ENCODE results near the gene LONRF2. TPM values are rescaled to one million over a fixed set of nuclear protein-coding genes. Genes with fewer than 3 reads are reported as not detected.

Gene LONRF2
- total and polyA plus RNA-seq, 2 of the 13 experiments (the other 11 are each of a cell fraction or from before 2014, with no cell fraction given) = not detected

DNA sequence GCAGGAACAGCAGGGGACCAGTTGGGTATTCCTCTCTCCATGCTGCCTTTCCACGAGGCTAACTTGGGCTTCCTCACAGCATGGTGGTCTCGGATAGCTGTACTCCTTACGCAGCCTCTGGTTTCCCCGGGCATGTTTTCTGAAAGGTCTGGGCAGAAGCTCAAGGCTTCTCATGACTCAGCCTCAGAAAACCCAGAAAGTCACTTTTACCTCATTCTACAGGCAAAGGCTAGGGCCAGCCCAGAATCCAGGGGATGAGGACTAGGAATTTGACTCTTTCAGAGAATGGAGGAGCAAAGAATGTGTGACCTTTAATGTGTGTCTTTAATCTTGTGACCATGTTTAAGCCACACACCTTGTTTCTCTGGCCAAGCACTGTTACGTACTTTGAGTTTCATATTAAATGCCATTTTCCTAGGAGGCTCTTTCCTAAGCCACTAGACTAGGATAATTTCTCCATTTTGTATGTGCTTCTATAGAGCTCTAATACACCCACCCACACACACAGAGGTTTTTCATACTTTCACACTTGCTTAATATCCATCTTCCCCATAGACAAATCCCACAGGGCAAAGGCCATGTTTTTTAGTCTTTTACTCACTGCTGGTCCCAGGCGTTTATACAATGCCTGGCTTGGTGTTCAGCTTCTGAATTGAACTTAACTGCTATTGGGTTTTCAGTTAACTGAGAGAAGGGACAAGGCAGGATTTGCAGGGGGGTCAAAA is 77.3 kb downstream of the LONRF2 start:
- H3K9ac ChIP-seq (ENCODE audit: insufficient read depth, low read depth, low read length) = no peak overlapping the region
- FAIRE-seq = no peak
- in situ Hi-C loops (cut with HindIII; ENCODE audit: extremely low pct_ligation_motif_present, low pct_unique_long_range_greater_than_20kb) = loop anchor here (5.0 to 10.0 kb wide), 3 partner anchors 430 to 688 kb away; no protein-coding TSS in a partner anchor
- H2AFZ ChIP-seq (ENCODE audit: low read length) = no peak overlapping the region
- CTCF ChIA-PET (ENCODE audit: low intra/inter-chr PET ratio, low total read pairs) = no interaction called here
- no peak for TF ChIP-seq IRX3 (CRISPR knock-in tag; IDR thresholded peaks at IDR 0.05; ENCODE audit: borderline replicate concordance, low read depth)
- no peak for TF ChIP-seq ZNF558 (CRISPR knock-in tag; IDR thresholded peaks at IDR 0.05; ENCODE audit: borderline replicate concordance)
- TF ChIP-seq, protein P1, sequence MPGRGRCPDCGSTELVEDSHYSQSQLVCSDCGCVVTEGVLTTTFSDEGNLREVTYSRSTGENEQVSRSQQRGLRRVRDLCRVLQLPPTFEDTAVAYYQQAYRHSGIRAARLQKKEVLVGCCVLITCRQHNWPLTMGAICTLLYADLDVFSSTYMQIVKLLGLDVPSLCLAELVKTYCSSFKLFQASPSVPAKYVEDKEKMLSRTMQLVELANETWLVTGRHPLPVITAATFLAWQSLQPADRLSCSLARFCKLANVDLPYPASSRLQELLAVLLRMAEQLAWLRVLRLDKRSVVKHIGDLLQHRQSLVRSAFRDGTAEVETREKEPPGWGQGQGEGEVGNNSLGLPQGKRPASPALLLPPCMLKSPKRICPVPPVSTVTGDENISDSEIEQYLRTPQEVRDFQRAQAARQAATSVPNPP (CRISPR knock-in tag; IDR thresholded peaks at IDR 0.05) = no peak
- TF ChIP-seq, protein P2, sequence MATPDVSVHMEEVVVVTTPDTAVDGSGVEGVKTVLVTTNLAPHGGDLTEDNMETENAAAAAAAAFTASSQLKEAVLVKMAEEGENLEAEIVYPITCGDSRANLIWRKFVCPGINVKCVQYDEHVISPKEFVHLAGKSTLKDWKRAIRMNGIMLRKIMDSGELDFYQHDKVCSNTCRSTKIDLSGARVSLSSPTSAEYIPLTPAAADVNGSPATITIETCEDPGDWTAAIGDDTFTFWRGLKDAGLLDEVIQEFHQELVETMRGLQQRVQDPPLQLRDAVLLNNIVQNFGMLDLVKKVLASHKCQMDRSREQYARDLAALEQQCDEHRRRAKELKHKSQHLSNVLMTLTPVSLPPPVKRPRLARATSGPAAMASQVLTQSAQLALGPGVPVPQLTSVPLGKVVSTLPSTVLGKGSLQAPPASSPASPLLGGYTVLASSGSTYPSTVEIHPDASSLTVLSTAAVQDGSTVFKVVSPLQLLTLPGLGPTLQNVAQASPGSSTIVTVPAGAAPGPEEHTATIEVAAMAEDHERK (CRISPR knock-in tag; IDR thresholded peaks at IDR 0.05; ENCODE audit: low read depth) = no peak
- TF ChIP-seq, protein P3, sequence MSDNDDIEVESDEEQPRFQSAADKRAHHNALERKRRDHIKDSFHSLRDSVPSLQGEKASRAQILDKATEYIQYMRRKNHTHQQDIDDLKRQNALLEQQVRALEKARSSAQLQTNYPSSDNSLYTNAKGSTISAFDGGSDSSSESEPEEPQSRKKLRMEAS (IDR thresholded peaks at IDR 0.05) = no peak
- no peak for ATAC-seq
- no peak overlapping the region for H3K4me2 ChIP-seq (ENCODE audit: low read depth, low read length)
- no TSS peak for BruUV-seq (replicated peaks)
- H3K9me3 ChIP-seq (ENCODE audit: low read length) = no peaks in the 10 kb centered on the region
- H3K36me3 ChIP-seq (replicated peaks in 1 of 2; ENCODE audit: control insufficient read depth in 1 of 2, insufficient read depth in 2 of 2, low read length in 2 of 2) = no peaks in the 10 kb centered on the region
- H3K4me1 ChIP-seq (ENCODE audit: insufficient read depth, low read length) = no peaks in the 10 kb centered on the region
- H3K27ac ChIP-seq (ENCODE audit: extremely low read length, insufficient read depth, low read length) = no peak overlapping the region
- WGBS (ENCODE audit: low lambda C conversion rate) = 22% methylated on average over 6 of the region's 6 CpGs
- H3K4me3 ChIP-seq (replicated peaks in 1 of 3; ENCODE audit: insufficient read depth in 1 of 3, low read depth in 2 of 3, low read length in 3 of 3) = no peak overlapping the region
- intact Hi-C loops (cut with micrococcal nuclease; ENCODE audit: unreplicated experiment) = no loop called here
- H4K20me1 ChIP-seq (ENCODE audit: insufficient read depth, low read length) = no peaks in the 10 kb centered on the region; the same call in 1 of the 2 replicates
- DNase-seq (ENCODE audit: low spot score) = no peak
- H3K27me3 ChIP-seq (ENCODE audit: control insufficient read depth in 1 of 2, insufficient read depth in 2 of 2, low read length in 2 of 2) = peaks cover 0 to 16% of the 10 kb centered on the region in 2 experiments; a peak in 3 of 5 replicates
- no peaks in the 10 kb centered on the region for H3K79me2 ChIP-seq (ENCODE audit: insufficient read depth, low read length)
- POLR2A ChIA-PET = no interaction called here
